GM21786 (cell line): ENCODE results near the gene ADTRP.

ENCODE experiments used
- ATAC-seq: cut with Tn5 transposase; IDR thresholded peaks from one replicate; pipeline ENCODE4 v1.9.1; 2021; ENCODE audit not compliant: unreplicated experiment

The ADTRP gene

GRCh38 chr6:11778648-11779328, at the start of gene ADTRP:
TSS of gene ADTRP (minus strand) at chr6:11778803. CDS start at chr6:11778759, 44 bp downstream.
- no peak for ATAC-seq

GRCh38 chr6:11826779-11827178, 48.2 kb upstream of the ADTRP start:
- no peak for ATAC-seq

- ATAC-seq, result peak; percentile 71
Observed at GRCh38 chr6:11824986-11825385, 46.4 kb upstream of the ADTRP start.

GRCh38 chr6:11822346-11822745, 43.7 kb upstream of the ADTRP start:
- ATAC-seq, result no peak

- no peak for ATAC-seq
Observed at GRCh38 chr6:11821781-11822180, 43.2 kb upstream of the ADTRP start.

- ATAC-seq, result no peak
Observed at GRCh38 chr6:11820821-11821220, 42.2 kb upstream of the ADTRP start.

- ATAC-seq, result no peak
Observed at GRCh38 chr6:11819486-11819885, 40.9 kb upstream of the ADTRP start.

- ATAC-seq, result no peak
Observed at GRCh38 chr6:11815231-11815630, 36.6 kb upstream of the ADTRP start.

GRCh38 chr6:11814819-11815218, 36.2 kb upstream of the ADTRP start:
- ATAC-seq, result no peak

- no peak for ATAC-seq
Observed at GRCh38 chr6:11814106-11814505, 35.5 kb upstream of the ADTRP start.

- ATAC-seq, result no peak
Observed at GRCh38 chr6:11813606-11814005, 35.0 kb upstream of the ADTRP start.

GRCh38 chr6:11812951-11813350, 34.3 kb upstream of the ADTRP start:
- ATAC-seq, result no peak

GRCh38 chr6:11812439-11812838, 33.8 kb upstream of the ADTRP start:
- no peak for ATAC-seq

GRCh38 chr6:11811644-11812264, 33.2 kb upstream of the ADTRP start:
- ATAC-seq, result no peak

GRCh38 chr6:11810854-11811643, 32.4 kb upstream of the ADTRP start:
- ATAC-seq, result no peak

- ATAC-seq, result no peak
Observed at GRCh38 chr6:11810039-11810541, 31.5 kb upstream of the ADTRP start.

- no peak for ATAC-seq
Observed at GRCh38 chr6:11808054-11808453, 29.5 kb upstream of the ADTRP start.

GRCh38 chr6:11806561-11807317, 28.1 kb upstream of the ADTRP start:
- ATAC-seq, result no peak

- ATAC-seq, result no peak
Observed at GRCh38 chr6:11805259-11806053, 26.9 kb upstream of the ADTRP start.

GRCh38 chr6:11804701-11805100, 26.1 kb upstream of the ADTRP start:
- ATAC-seq, result no peak
